Measurements from ENCODE around the gene DUSP6. TPM values are rescaled to one million over a fixed set of nuclear protein-coding genes. Genes with fewer than 3 reads are reported as not detected.

Gene DUSP6
- total and polyA plus RNA-seq, 9 of the 15 experiments (the other 6 are each of a cell fraction or from before 2014, with no cell fraction given): 0.04 to 0.60 (median 0.08) TPM; not detected in 2

- TF ChIP-seq MGA (IDR thresholded peaks at IDR 0.05): no peak
Measured at GRCh38 chr12:89307474-89308253, 44.6 kb downstream of the DUSP6 start (continued).

Data from K562 (cell line).